GM04504 (cell line): Measurements from ENCODE around the gene AHNAK2.

Source experiments
- DNase-seq: peaks from one replicate; pipeline ENCODE4 v3.0.0-alpha.2; 2012; ENCODE audit warnings: low read depth

AHNAK2 gene

DNA sequence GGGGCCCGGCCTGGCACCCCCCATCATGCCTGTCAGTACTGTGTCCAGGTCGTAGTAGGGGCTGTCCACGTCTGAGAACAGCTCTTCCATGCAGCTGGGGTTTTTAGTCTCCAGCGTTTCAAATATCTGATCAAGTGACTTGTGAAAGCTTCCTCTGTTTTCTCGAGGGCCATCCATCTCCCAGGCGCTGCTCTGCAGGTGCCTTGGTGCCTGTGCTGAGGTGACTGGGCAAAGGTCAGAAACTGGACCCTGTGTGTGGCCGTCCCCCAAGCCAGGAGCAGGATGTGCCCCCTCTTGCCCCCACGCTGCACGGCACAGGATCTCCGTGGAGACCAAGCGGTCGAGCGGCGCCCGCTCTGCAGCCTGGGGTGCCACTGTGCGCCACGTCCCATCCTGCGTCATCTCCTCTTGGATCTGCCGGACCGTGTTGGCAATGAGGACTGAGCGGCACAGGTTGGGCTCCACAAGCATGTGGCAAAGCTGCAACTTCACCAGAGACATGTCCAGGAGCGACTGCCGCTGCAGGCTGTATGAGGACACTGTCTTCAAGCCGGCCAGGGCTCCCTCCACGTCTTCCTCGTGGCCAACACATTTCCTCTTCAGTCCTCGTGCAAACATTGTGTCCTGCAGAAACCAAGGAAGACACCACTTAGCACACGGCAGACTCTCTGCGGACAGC lies 33.3 kb upstream of the AHNAK2 start:
- no peak for DNase-seq

DNA sequence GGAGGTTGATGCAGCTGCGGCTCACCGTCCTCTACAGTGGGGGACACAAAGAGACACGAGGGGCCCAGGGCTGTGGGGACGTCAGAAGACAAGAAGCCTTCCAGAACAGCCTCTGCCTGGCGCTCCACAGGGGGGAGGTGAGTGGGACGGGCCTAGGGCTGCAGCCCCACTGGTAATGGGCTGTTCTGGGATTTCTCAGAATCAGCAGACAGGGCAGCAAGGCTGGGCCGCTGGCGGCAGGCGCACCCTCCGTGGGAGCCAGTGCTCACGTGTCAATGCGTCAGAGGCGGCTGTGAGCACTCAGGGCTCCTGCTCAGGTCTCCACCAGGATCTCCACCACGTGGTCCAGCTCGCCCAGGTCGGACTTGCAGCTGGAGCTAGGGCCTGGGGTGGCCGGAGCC lies 32.7 kb upstream of the AHNAK2 start:
- no peak for DNase-seq

DNA sequence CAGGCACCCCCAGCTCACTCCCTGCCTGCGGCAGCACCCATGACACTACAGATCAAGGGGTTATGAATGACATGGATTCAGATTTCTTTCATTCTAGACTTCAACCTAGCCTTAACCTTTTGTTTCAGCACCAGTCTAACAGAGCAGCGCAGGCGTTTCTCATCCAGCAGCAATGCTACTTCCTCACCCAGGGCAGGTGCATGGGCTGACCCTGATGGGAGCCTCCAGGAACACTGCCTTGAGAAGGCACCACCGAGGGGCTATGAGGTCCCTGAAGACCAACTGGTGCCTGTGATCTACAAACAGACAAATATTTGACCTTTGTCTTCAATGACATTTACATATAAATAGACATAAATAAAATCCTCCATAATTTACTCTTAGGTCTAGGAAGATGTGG lies 31.9 kb upstream of the AHNAK2 start:
- no peak for DNase-seq

DNA sequence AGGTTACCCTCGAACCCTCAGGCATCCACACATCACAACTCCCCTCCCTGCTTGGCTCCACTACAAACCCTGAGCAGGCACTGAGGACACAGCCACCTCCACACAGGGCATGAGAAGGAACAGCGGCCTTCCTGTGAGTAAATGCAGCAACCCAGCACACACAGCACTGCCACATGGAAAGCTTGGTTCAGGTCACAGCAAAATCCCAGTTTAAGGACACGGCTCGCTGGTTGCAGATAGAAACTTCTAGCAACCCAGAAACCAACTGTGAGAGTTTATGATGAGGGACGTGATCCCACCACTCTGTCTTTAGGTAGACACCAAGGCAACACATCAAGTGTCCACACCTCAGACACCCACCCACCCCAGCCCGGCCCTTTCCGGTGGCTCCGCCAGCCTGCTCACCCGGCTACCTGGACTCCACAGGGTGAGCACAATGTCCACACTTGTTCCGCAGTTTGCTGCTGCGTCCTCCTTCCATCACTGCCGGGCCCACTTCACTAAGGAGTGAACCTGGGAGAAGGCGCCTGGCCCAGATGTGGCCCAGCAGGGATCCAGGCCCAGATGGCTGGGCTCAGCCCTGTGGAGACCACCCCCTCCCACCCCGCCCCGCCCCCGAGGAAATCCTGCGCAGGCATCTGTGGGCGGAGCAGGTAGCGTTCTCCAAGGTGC lies 29.6 kb upstream of the AHNAK2 start:
- no peak for DNase-seq

DNA sequence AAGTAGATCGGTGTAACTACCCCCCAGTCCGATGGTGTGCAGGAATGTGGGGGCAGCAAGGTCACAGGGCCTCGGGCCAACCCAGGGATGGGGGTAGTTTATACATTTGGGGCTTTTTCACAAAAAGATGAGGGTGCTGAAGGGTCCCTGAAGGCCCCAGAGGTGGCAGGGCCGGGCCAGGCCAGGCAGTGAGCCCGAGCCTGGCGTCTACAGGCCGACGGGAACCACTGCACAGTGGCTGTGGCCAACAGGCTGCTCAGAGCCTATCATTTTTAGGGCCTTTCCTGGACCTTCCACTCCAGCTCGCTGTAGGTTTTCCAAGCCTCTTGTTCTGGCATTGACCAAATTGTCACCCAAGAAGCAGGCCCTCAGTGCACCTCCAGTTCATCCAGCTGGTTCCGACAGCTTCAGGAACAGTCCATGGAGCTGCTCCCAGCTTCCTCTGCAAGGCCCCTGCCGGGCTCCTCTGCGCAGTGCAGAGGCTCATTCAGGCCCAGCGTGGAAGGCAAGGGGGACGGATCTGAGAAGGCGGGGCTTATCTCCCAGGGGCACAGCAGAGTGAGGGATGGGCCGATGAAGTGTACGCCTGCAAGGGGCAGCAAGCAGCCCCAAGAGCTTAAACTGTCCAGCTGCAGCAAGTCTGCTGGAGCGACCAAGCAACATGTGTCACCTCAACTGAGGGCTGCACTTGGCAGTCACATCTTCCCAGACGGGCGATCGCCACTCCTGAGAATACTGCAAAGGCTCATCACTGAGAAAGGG lies 28.8 kb upstream of the AHNAK2 start:
- DNase-seq = no peak

DNA sequence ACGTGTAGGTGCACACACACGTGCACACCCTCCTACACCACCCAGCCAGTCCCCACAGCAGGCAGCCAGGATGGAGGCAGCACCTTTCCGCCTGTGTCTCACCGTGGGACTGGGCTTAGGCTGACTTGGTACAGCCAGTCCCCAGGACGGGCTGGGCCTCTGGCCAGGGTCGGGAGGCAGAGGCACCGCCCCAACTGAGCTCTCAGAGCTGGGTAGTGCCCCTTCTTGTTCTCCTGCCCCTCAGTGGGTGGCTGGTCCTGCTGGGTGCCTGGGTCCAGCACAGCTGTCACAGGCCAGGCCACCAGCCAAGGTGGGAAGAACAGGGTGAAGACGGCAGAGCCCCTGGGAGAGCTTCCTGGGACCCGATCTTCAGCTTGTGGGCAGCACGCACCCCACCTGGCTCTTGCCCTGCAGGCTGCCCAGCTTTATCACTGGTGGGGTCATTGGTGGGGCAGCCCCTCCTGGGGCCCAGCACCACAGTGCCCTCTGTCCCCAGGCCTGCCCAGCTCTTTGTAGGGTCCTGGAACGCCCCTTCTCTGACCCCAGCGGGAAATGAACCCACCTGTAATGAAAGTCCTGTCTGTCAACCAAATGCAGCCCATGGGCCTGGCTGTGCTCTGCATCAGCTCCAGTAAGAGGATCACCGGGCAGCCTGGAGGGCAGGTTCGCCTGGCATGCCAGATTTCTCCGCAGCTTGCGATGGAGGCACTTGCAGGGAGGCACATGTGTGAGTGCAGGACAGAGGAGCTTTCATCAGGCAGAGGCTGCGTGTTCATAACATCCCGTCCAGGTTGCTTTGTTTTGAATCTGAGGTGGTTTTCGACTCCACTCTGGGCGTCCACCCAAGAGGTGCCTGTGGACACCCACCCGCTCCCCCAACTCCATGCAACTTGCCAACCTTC lies 28.0 kb upstream of the AHNAK2 start:
- no peak for DNase-seq

DNA sequence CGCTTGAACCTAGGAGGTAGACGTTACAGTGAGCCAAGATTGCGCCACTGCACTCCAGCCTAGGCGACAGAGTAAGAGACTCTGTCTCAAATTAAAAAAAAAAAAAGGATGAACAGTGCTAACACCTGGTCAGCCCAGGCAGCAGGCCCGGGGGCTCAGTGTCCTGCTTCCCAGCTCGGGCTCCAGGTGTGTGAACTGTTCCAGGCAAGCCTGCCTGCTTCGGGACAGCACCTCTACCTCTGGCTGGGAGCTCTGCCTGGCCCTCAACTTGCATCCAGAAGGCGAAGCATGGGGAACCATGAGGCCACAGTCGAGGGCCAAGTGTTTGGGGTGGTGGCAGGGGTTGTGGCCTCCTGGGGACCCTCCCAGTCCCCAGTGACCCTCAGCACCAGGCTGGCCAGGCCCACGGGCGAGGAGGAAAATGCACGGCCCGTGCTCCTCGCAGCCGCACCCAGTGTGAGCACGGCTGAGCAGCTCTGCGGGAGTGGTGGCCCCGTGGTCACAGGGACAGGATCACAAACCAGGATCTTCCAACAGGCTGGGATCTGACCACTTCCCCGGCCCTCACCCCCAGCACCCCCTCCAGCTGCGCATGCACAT lies 27.3 kb upstream of the AHNAK2 start:
- no peak for DNase-seq

DNA sequence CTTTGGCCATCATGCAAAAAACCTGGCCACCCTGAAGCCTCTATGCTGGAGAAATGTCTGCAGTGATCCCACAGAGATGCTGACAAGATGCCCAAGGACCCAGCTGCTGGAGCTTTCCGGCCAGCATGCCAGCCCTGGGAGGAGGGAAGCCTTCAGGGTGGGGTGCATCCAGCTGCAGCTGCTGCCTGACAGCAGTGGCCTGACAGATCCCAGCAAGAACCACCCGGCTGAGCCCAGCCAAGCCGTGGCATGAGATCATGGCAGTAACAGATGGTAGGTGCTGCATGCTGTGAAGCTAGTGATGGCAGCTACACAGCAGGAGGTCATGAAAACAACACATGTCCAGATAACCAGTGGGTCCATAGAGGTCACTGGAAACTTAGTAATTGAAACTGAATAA lies 21.2 kb upstream of the AHNAK2 start:
- DNase-seq = no peak

DNA sequence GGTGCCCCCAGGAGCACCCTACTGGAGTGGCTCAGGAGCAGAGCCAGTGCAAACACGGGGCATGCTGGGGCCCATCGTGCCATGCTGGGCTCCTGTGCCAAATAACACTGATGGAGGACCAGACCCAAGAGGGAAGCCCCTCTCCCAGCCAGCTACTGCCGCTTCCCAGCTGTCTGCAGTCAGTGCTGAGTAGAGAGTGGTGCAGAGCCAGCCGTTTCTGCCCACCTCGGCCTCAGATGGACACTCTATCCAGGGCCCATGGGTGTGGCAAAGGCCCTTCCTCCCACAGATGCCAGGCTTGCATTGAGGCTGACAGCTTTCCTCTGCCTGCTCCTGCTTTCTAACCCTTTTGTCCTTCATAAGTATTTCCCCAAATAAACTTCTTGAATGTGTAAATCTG lies 20.6 kb upstream of the AHNAK2 start:
- no peak for DNase-seq

DNA sequence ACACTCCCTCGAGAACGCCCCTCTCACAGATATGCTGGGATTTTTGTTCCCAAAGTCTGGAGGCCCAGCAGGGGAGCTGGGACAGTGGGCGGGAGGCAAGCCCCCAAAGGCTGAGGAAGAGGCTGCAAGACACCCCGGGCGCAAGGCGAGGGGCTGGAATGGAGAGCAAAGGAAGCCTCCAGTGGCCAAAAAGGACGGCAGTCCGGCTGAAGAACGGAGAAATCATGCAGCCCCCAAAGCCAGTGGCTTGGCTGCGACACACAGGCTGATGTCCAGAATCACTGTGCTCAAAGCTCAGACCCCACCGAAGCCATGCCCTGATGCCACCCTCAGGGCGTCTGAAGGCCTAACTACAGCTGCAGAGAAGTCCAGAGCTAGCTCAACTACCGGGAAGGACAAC lies 18.3 kb upstream of the AHNAK2 start:
- no peak for DNase-seq

DNA sequence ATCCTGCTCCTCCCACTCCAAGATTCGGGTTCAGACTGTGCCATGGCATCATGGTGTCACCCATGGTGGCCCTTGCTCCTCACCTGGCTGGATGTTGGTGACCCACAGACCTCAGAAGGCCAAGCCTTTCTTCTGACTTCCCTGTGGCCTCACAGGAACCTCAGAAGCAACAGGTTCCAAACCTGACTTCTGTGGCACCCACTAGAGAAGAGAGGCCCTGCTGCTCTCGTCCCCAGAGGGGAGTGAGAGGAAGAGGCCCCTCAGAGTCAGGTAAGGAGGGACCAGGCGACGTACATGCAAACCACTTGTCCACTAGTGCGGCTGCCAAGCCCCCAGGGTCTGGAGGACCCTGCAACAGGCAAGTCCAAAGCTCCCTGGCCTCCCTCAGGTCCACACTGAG lies 17.9 kb upstream of the AHNAK2 start:
- DNase-seq = no peak

DNA sequence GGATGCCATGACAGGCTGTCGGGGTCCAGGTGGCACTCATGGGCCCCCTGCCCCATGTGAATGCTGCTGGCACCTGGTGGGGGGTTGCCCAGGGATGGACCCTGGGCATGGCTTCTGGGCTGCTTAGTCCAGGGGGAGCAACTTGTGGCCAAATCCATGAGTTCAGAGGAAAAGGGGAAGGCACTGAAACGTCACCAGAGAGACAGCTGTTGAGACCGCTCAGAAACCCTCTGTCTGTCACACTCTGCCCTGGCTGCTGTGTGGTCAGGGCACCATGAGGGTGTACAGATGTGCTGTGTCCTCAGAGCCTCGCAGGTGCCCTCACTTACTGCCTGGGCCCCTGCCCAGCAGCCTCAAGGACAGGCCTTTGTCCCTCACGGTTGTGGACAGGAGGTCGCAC lies 16.8 kb upstream of the AHNAK2 start:
- DNase-seq = no peak

DNA sequence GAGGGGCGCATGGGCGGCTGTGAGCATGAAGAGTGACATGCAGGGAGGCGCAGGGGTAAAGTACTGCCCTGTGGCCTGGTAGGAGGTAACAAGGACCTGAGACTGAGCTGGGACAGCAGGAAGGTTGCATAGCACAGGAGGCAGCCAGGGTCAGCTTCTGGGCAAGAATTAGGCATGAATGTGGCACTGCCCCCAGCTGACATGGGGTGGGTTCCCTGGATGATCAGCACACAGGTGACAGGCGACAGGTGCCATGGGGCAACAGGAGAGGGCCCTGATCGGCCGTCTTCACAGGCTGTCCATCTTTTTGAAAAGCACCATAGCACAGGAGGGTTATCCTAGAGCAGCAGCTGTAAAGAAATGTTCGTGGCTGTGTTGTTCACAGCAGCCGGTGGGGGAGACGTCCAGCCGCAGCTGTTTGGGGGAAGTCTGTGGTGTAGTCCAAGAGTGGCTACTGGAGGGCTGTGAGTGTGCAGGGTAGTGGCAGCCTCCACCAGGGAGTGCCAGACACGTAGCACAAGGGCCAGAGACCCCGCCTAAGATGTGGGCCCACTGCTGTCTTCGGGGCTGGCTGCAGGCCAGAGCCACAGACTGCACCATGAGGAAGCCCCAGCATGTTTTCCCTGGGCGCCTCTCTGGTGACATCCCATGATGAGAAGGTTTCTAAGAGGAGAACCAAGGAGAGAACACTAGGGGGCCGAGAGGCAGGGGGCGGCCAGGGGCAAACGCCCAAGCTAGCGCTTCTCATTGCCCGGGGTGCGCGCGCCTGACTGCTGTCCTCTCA lies 15.8 kb upstream of the AHNAK2 start:
- DNase-seq = no peak

DNA sequence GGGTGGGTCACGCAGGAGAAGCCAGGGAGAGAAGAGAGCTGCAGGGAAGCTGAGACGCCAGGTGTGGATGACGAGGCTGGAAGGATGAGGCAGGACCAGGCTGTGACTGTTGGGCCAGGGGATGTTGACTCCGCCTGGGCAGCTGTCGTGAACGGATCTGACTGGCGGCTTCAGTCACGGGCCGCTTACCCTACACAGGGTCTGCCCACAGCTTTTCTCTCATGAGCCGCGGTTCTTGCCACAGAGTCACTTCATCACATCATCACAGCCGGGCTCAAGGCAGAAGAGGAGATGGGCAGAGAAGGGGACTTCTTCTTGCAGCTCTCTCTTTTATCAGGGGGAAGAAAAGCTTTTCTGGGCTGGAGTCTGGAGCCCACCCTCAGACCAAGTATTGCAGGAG lies 15.1 kb upstream of the AHNAK2 start:
- no peak for DNase-seq

DNA sequence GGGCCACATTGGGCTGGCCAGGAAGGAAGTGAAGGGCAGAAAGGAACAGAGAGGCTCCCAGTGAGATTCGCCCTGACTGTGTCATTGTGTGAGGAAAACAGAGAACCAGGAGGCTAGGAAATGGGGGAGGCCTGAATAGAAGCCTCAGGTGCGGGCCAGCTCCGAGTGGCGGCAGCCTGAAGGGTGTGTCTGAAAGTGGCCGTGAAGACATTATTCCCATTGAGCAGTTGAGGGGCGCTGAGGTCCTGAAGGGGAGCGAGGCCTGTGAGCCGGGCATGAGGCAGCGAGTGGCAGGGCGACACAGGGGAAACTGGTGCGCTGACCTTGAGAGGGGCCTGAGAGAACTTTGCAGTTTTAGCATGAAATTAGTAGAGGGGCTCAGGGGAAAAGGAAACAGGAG lies 14.3 kb upstream of the AHNAK2 start:
- no peak for DNase-seq

DNA sequence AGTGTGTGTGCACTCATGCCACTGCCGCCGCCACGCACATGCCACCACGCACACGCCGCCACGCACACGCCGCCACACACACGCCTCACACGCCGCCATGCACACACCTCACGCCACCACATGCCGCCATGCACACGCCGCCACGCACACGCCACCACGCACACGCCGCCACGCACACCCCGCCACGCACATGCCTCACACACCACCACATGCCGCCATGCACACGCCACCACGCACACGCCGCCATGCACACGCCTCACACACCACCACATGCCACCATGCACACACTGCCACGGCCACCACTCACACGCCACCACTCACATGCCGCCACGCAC lies 13.7 kb upstream of the AHNAK2 start:
- DNase-seq = no peak

DNA sequence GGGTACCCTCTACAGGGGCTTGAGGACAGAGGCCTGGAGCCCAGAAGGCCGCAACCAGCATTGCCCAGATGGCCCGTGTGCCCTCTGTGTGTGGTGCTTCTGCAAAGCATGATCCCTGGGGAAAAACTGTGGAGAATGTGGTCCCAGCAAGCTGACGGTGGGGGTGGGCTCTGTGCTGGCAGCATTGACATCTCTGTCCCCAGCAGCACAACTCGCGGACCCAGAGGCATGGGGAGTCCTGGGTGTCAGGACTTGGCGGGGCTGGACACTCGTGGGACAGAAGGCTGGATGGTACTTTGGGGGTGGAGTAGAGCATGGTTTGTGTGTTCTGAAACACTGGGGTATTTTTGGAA lies 11.8 kb upstream of the AHNAK2 start:
- no peak for DNase-seq

DNA sequence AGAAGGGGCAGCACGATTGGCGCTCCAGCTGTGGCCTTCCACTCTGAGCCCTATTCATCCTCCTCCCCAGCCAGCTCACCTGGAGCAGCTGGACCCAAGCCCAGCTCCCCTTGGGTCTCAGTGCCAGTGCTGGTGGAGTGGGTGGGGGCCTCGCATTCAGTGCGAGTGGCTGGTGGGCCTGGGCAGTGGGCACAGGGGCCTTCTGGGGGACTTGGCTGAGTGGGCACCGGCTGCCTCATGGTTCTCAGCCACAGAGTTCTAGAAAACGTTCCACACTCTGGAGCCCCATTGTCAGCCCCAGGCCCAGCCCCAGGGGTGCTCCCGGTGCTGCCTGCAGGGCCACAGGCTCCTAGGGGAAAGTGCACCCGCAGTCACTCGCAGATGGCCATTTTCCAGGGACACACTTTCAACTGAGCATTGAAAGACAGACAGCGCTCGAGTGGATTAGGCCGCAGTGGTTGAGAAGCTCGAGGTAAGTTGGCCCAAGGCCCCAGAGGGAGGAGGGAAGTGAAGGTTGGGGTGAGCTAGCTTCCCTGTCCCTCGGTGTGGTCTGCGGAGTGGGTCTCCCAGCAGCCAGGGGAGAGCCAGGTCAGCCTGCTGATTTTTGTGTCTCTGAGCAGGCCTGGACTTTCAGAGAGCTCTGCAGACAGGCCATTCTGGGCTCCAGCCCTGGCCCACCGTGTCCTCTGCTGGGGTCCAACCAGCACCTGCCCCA lies 11.2 kb upstream of the AHNAK2 start:
- no peak for DNase-seq

DNA sequence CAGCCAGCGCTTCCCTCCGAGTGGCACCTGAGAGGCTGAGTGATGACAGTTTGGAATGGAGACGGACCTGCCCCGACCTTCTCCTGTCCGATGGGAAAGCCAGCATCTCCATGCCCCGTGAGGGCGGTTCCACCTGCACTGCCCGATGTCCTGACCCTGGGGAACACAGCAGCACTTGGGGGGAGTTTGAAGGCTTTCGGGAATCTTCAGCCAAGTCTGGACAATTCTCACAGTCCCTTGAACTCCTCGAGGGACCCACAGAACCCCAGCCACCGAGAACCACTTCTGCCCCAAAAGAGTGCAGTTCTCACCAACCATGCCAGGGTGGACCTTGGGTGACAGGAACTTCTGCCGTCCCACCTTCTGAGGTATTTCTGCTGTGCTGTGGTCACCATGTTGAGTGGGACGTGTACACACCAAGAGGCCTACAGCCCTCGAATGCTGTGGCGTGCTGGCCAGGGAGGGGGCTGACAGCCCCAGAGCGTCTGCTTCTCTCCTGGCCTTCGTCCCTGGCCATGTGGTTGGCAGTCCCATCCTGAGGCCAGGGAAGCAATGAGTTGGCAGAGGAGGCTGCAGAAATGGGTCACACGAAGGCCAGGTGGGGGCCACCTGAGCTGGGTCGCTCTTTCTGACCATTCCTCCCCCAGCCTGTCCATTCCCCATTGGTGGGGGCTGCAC lies 8.5 kb upstream of the AHNAK2 start:
- DNase-seq = no peak
